HepG2 (cell line): Measurements from ENCODE around the gene CYTH1. TPM values are rescaled to one million over a fixed set of nuclear protein-coding genes. Genes with fewer than 3 reads are reported as not detected.

Experiments used
- FOXM1 ChIP-seq: sonication (generic); formaldehyde crosslinking; IDR thresholded peaks from 2 replicates; pipeline ENCODE4 v1.5.0; 2020; ENCODE audit warnings: missing genetic modification reagents
- GMEB2 ChIP-seq: IDR thresholded peaks from 2 replicates; pipeline ENCODE4 v1.6.1; 2016; ENCODE audit warnings: missing biosample characterization, missing genetic modification reagents, low read depth
- GRHL1 ChIP-seq: sonication (generic); formaldehyde crosslinking; conservative IDR thresholded peaks from 2 replicates; pipeline ENCODE4 v1.8.0; 2022; ENCODE audit warnings: missing genetic modification reagents
- HNRNPK ChIP-seq: fragments of 200-400 bp; formaldehyde crosslinking; IDR thresholded peaks from 2 replicates; pipeline ENCODE4 v1.6.1; 2018; ENCODE audit warnings: low read length, low read depth, moderate library complexity, mild to moderate bottlenecking; ENCODE audit not compliant: poor library complexity, severe bottlenecking
- KLF13 ChIP-seq: sonication (generic); formaldehyde crosslinking; IDR thresholded peaks from 2 replicates; pipeline ENCODE4 v1.4.0; 2020; ENCODE audit warnings: mild to moderate bottlenecking, missing genetic modification reagents
- SKIL ChIP-seq: sonication (generic); formaldehyde crosslinking; IDR thresholded peaks from 2 replicates; pipeline ENCODE4 v1.8.0; 2022; ENCODE audit warnings: missing genetic modification reagents, mild to moderate bottlenecking, moderate library complexity, borderline replicate concordance
- TRIM24 ChIP-seq: sonication (generic); formaldehyde crosslinking; IDR thresholded peaks from 2 replicates; pipeline ENCODE4 v1.8.0; 2022; ENCODE audit warnings: mild to moderate bottlenecking, missing genetic modification reagents
- ZNF142 ChIP-seq: sonication (generic); formaldehyde crosslinking; IDR thresholded peaks from 2 replicates; pipeline ENCODE4 v1.4.0; 2020; ENCODE audit warnings: missing genetic modification reagents
- ZNF230 ChIP-seq: sonication (generic); formaldehyde crosslinking; IDR thresholded peaks from 2 replicates; pipeline ENCODE4 v1.4.0; 2020; ENCODE audit warnings: mild to moderate bottlenecking, missing genetic modification reagents
- ZNF639 ChIP-seq: conservative IDR thresholded peaks from 2 replicates; pipeline ENCODE4 v1.6.1; 2018; ENCODE audit warnings: missing genetic modification reagents
- ZXDC ChIP-seq: sonication (generic); formaldehyde crosslinking; IDR thresholded peaks from 2 replicates; pipeline ENCODE4 v1.5.0; 2020; ENCODE audit warnings: mild to moderate bottlenecking, missing genetic modification reagents
- polyA plus RNA-seq, 8 experiments: library from polyadenylated mRNA; depleted of rRNA in 3 of 8; stranded (reverse) in 7 of 8; unstranded in 1 of 8; fragments of >200 nt; fragmentation: Illumina TruSeq in 4 of 8; extraction: Trizol in 4 of 8; gene quantifications; 2 replicates each; pipeline versions ENCODE4 v1.2.1 to v1.2.3, GENCODE V29; 2011 to 2016; ENCODE audit warnings: low read depth in 4 of 8, missing spikeins in 1 of 8, mixed read lengths in 1 of 8; ENCODE audit not compliant: insufficient read depth in 1 of 8
- total RNA-seq, 5 experiments: library from RNA; depleted of rRNA; stranded (reverse); fragments of >200 nt; fragmentation: Illumina TruSeq; extraction: Trizol; gene quantifications; 2 replicates each; pipeline ENCODE4 v1.2.3, GENCODE V29; 2016; ENCODE audit warnings: low read depth in 1 of 5

The CYTH1 gene
- total and polyA plus RNA-seq, 2 of the 13 experiments (the other 11 are each of a cell fraction or from before 2014, with no cell fraction given): 20.1 to 48.9 TPM

GRCh38 chr17:78781104-78781892 is 775 bp downstream of the CYTH1 start (continued):
- TF ChIP-seq ZNF639 (0 out of 2 replicates have a peak, but pooled peaks have one; percentile 45), GRHL1 (CRISPR knock-in tag) (no peak), ZXDC (CRISPR knock-in tag) (peak; percentile 27; the same call in 1 of the 2 replicates), ZNF230 (CRISPR knock-in tag) (no peak; the same call in 1 of the 2 replicates), FOXM1 (no peak), HNRNPK (peak; percentile 42), TRIM24 (no peak), ZNF142 (CRISPR knock-in tag) (no peak), KLF13 (CRISPR knock-in tag) (no peak), SKIL (CRISPR knock-in tag) (no peak), GMEB2 (CRISPR knock-in tag) (no peak)
